MM.1S (cell line): Measurements from ENCODE around the gene NOTUM.
A peak's percentile ranks its signal among the peaks of the same experiment; 100 is the strongest.

Experiments used
- DNase-seq: peaks from one replicate; pipeline ENCODE4 v3.0.0-alpha.2; 2015
- H2AFZ ChIP-seq: fragments of 300-600 bp; sonication (generic); 2 replicates; pipeline ENCODE4 v1.6.0; 2016; ENCODE audit warnings: antibody characterized with exemption, low read length
- H3F3A ChIP-seq: fragments of 300-600 bp; sonication (generic); 2 replicates; pipeline ENCODE4 v1.6.1; 2016; ENCODE audit warnings: mild to moderate bottlenecking, antibody characterized with exemption, low read length, moderate library complexity, mixed read lengths; ENCODE audit not compliant: insufficient read depth
- H3K27ac ChIP-seq: fragments of 300-600 bp; sonication (generic); 2 replicates; pipeline ENCODE4 v1.5.1; 2016; ENCODE audit warnings: mild to moderate bottlenecking, low read length
- H3K27me3 ChIP-seq: fragments of 300-600 bp; sonication (generic); replicated peaks from 2 replicates; pipeline ENCODE4 v1.6.0; 2016; ENCODE audit warnings: low read length; ENCODE audit not compliant: insufficient read depth
- H3K36me3 ChIP-seq: fragments of 300-600 bp; sonication (generic); replicated peaks from 2 replicates; pipeline ENCODE4 v1.6.1; 2016; ENCODE audit warnings: mild to moderate bottlenecking, low read length, mixed read lengths; ENCODE audit not compliant: insufficient read depth
- H3K4me1 ChIP-seq: fragments of 300-600 bp; sonication (generic); 2 replicates; pipeline ENCODE4 v1.6.1; 2016; ENCODE audit warnings: low read length, mixed read lengths
- H3K4me2 ChIP-seq: fragments of 300-600 bp; sonication (generic); 2 replicates; pipeline ENCODE4 v1.6.0; 2016; ENCODE audit warnings: low read depth, low read length
- H3K4me3 ChIP-seq: fragments of 300-600 bp; sonication (generic); 2 replicates; pipeline ENCODE4 v1.5.1; 2016; ENCODE audit warnings: low read length, mixed read lengths
- H3K79me2 ChIP-seq: fragments of 300-600 bp; sonication (generic); 2 replicates; pipeline ENCODE4 v1.6.1; 2016; ENCODE audit warnings: mixed run types, low read length, mixed read lengths
- H3K9ac ChIP-seq: fragments of 300-600 bp; sonication (generic); 2 replicates; pipeline ENCODE4 v1.6.1; 2016; ENCODE audit warnings: low read length, mixed read lengths
- H3K9me2 ChIP-seq: fragments of 300-600 bp; sonication (generic); replicated peaks from 2 replicates; pipeline ENCODE4 v1.6.1; 2016; ENCODE audit warnings: mild to moderate bottlenecking, low read length, mixed read lengths; ENCODE audit not compliant: insufficient read depth
- H3K9me3 ChIP-seq: fragments of 300-600 bp; sonication (generic); replicated peaks from 2 replicates; pipeline ENCODE4 v1.6.1; 2016; ENCODE audit warnings: mild to moderate bottlenecking, low read length, mixed read lengths; ENCODE audit not compliant: insufficient read depth
- H4K20me1 ChIP-seq: fragments of 300-600 bp; sonication (generic); 2 replicates; pipeline ENCODE4 v1.6.1; 2016; ENCODE audit warnings: mild to moderate bottlenecking, low read length, moderate library complexity, mixed read lengths; ENCODE audit not compliant: insufficient read depth
- CTCF ChIP-seq: fragments of 300-600 bp; sonication (generic); IDR thresholded peaks from 2 replicates; pipeline ENCODE4 v1.5.1; 2016; ENCODE audit warnings: antibody characterized with exemption, low read length, mixed read lengths
- EZH2 ChIP-seq: fragments of 300-600 bp; sonication (generic); optimal IDR thresholded peaks from 2 replicates; pipeline ENCODE3; 2017; ENCODE audit warnings: low read depth, mild to moderate bottlenecking, antibody characterized with exemption, low read length, mixed read lengths
- EZH2phosphoT487 ChIP-seq: fragments of 300-600 bp; sonication (generic); IDR thresholded peaks from 2 replicates; pipeline ENCODE4 v1.6.1; 2018; ENCODE audit warnings: antibody characterized with exemption, low read length

NOTUM gene

DNA sequence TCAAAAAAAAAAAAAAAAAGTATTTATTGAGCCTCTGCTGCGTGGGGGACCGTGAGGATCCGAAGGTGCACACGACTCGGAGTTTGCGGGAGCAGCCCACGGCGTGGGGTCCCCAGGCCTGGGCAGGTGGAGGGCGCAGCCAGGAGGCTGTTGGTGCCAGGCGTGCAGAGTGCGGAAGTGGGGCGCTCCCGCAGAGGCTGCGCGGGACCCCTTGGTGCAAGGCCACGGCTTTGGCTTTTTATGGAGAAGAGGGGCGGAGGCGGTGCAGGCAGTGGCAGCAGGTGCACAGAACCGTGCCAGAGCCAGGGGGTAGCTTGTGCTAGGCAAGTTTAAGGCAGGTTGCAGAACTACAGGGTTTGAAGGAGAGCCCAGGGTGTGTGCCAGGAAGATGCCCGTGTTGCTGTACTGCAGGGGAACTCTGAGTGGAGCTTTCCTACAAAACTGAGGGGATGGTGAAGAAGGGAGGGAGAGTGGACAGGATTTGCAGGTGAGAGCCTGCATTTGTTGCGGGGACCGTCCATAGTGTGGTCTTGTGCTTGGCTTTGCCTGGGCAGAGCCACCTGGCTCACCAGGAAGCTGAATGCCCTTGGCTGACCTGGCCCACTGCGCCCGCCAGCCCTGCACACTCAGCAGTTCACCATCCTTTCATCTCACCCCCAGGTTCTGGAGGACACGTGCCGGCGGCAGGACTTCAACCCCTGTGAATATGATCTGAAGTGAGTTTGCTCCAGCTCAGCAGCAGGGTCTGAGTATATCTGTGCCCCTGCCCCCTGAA is 17.7 kb upstream of the NOTUM start:
- Histone ChIP-seq H3K27ac (no peak overlapping the region), H3K79me2 (peaks cover 9% of the 10 kb centered on the region; the same call in 1 of the 2 replicates), H2AFZ (no peak overlapping the region), H3K4me3 (no peak overlapping the region; the same call in 1 of the 2 replicates), H3K9me3 (no peaks in the 10 kb centered on the region), H3K4me1 (peaks cover 13% of the 10 kb centered on the region), H3K4me2 (peak overlapping the region; percentile 80; the same call in 1 of the 2 replicates), H3K9ac (no peak overlapping the region; the same call in 1 of the 2 replicates), H3K9me2 (no peaks in the 10 kb centered on the region), H3F3A (peaks cover 11% of the 10 kb centered on the region; the same call in 1 of the 2 replicates), H3K27me3 (peaks cover 12% of the 10 kb centered on the region), H3K36me3 (no peaks in the 10 kb centered on the region), H4K20me1 (no peaks in the 10 kb centered on the region)
- no peak for TF ChIP-seq EZH2
- no peak for TF ChIP-seq EZH2phosphoT487
- no peak for TF ChIP-seq CTCF
- DNase-seq: no peak

DNA sequence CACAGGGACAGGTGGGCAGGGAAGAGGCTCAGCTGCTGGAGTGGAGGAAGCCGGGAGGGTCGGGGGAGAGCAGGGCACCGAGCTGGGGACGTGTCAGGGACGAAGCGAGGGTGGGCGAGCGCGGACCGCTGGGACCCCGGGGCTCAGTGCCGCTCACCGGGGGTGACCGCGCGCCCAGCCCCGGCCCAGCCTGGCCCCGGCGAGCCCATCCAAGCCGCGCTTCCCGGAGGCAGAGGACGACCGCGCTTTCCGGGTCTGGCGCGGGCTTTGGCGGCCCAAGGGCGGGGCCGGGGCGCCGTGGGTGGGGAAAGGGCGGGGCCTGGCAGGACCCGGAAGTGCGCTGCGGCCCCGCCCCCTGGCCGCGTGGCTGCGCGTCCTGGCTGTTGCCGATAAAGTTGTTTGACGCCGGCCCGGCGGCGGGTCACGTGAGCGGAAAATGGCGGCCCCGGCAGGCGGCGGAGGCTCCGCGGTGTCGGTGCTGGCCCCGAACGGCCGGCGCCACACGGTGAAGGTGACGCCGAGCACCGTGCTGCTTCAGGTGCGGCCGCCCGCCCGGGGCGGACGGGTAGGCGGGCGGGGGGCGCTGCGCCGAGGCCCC is 16.3 kb upstream of the NOTUM start, which contains the start of gene ASPSCR1:
ASPSCR1 (plus strand) TSS at position 419 of the 598 bp plus-strand sequence; CDS start at position 437, 18 bp downstream.
- Histone ChIP-seq H3K9me3 (no peaks in the 10 kb centered on the region), H3K27ac (peak within 1 kb of the TSS; percentile 38; the same call in 1 of the 2 replicates), H3F3A (peaks cover 11% of the 10 kb centered on the region; the same call in 1 of the 2 replicates), H3K27me3 (peaks cover 12% of the 10 kb centered on the region), H3K79me2 (peaks cover 9% of the 10 kb centered on the region; the same call in 1 of the 2 replicates), H2AFZ (peak within 1 kb of the TSS; percentile 71), H3K4me3 (peak within 1 kb of the TSS; percentile 87), H3K4me2 (peak within 1 kb of the TSS; percentile 89), H4K20me1 (no peaks in the 10 kb centered on the region), H3K4me1 (peaks cover 13% of the 10 kb centered on the region), H3K9me2 (no peaks in the 10 kb centered on the region), H3K9ac (peak within 1 kb of the TSS; percentile 73), H3K36me3 (no peaks in the 10 kb centered on the region)
- TF ChIP-seq CTCF (no peak), EZH2phosphoT487 (no peak), EZH2 (no peak)
- peak; percentile 88 for DNase-seq

DNA sequence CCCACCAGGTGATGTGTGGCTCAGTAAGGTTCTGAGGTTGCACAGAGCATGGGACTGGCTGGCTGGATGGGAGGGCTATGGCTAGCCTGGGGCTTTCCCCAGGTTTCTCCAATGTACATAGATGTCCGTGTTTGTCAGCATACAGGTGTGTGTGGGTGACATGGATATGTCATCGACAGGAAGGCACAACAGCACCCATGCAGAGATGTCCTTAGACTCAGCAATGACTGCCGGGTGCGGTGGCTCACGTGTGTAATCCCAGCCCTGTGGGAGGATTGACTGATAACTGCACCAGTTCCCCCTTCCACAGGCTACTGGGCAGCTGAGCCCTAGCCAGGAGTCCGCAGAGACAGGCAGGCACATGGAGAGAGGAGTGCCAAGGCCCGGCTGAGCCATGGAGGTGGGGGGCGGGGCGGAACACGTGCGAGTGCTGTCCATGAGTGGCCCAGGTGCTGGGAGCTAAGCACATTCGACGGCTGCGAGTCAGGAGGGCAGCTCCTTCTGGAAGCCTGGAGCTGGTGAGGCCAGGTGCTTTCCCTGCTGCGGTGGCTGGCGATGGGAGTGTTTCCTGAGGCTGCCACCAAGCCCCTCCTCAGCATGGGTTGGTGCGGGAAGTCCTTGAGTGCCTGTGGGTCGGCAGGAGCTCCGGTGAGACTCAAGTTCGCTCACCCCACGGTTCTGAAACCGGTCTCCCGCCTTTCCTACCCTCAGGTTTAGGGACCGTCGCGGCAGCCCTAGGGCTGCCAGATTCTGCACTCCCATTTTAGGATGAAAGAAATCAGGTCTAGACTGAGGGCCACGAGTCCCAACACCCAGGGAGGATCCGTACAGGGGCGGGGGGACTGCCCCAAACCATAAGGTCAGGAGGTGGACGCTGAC is 15.6 kb upstream of the NOTUM start:
- DNase-seq: no peak

More for the DNA sequence above, 15.6 kb upstream of the NOTUM start:
- H3K79me2 ChIP-seq: peaks cover 9% of the 10 kb centered on the region; the same call in 1 of the 2 replicates
- peak overlapping the region; percentile 73 for H3K9ac ChIP-seq
- H3K9me3 ChIP-seq: no peaks in the 10 kb centered on the region
- H3K4me1 ChIP-seq: peaks cover 13% of the 10 kb centered on the region
- H3K4me3 ChIP-seq: peak overlapping the region; percentile 66
- no peaks in the 10 kb centered on the region for H3K36me3 ChIP-seq
- peak overlapping the region; percentile 71 for H2AFZ ChIP-seq
- H3K27ac ChIP-seq: no peak overlapping the region
- no peaks in the 10 kb centered on the region for H4K20me1 ChIP-seq
- H3F3A ChIP-seq: peaks cover 11% of the 10 kb centered on the region; the same call in 1 of the 2 replicates
- H3K4me2 ChIP-seq: peak overlapping the region; percentile 89
- H3K9me2 ChIP-seq: no peaks in the 10 kb centered on the region
- no peak for TF ChIP-seq EZH2
- no peak for TF ChIP-seq CTCF
- no peak for TF ChIP-seq EZH2phosphoT487
- peaks cover 12% of the 10 kb centered on the region for H3K27me3 ChIP-seq
